DND-41 (cell line): ENCODE results near the gene PPFIBP1.

Source experiments
- CTCF ChIP-seq: IDR thresholded peaks from 2 replicates; pipeline ENCODE4 v1.5.1; 2012; ENCODE audit warnings: borderline replicate concordance, low read length, moderate library complexity, mild to moderate bottlenecking; ENCODE audit not compliant: poor library complexity, severe bottlenecking; ENCODE audit errors: extremely low read depth
- EZH2 ChIP-seq: IDR thresholded peaks from 3 replicates; pipeline ENCODE4 v1.6.1; 2012; ENCODE audit warnings: borderline replicate concordance, low read depth, mild to moderate bottlenecking, moderate library complexity, low read length, inconsistent platforms; ENCODE audit not compliant: severe bottlenecking

GRCh38 chr12:27549236-27549800 is 25.3 kb downstream of the PPFIBP1 start:
- TF ChIP-seq CTCF: no peak
- TF ChIP-seq EZH2: no peak
